Peyer's patch (tissue), 4 donors: ENCODE data around the gene OR5AU1.

ENCODE experiments used
- POLR2A ChIP-seq, 2 donors: fragments of 450-650 bp; IDR thresholded peaks; one replicate each; pipeline ENCODE4 v1.5.1; 2017; ENCODE audit warnings: antibody characterized with exemption in 2 of 2, mild to moderate bottlenecking in 2 of 2, moderate library complexity in 2 of 2
- TF ChIP-seq, protein P1 (sequence below), 6 experiments: fragments of 450-650 bp in 4 of 6; fragments of 200-600 bp in 2 of 6; sonication (generic) in 1 of 6; IDR thresholded peaks; one replicate each; pipeline ENCODE4 v1.5.1; 2017 to 2019; ENCODE audit warnings: antibody characterized with exemption in 6 of 6, mild to moderate bottlenecking in 3 of 6, moderate library complexity in 1 of 6

DNA sequence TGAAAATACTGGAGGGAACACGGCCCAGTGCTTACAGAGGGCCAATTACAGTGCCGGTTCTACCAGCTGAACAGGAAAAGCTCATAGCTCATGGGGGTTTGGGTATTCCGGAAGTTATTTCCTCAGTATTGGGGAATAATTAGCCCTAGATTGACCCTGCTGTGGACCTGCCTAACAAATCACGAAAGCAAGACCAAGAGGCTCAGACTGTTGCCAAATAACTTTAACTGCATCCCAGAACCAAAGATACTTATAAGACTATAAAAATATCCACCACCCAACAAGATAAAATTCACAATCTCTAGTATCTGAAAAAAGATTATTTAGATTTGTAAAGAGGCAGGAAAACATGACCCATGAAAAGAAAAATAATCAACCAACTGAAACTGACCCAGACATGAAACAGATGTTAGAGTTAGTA, 8.0 kb upstream of the OR5AU1 start:
- TF ChIP-seq, protein P1, sequence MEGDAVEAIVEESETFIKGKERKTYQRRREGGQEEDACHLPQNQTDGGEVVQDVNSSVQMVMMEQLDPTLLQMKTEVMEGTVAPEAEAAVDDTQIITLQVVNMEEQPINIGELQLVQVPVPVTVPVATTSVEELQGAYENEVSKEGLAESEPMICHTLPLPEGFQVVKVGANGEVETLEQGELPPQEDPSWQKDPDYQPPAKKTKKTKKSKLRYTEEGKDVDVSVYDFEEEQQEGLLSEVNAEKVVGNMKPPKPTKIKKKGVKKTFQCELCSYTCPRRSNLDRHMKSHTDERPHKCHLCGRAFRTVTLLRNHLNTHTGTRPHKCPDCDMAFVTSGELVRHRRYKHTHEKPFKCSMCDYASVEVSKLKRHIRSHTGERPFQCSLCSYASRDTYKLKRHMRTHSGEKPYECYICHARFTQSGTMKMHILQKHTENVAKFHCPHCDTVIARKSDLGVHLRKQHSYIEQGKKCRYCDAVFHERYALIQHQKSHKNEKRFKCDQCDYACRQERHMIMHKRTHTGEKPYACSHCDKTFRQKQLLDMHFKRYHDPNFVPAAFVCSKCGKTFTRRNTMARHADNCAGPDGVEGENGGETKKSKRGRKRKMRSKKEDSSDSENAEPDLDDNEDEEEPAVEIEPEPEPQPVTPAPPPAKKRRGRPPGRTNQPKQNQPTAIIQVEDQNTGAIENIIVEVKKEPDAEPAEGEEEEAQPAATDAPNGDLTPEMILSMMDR (IDR thresholded peaks at IDR 0.05), result no peak
- no peak for TF ChIP-seq POLR2A (IDR thresholded peaks at IDR 0.05)
